ENCODE data around the gene TRIM66.

TRIM66 gene

DNA sequence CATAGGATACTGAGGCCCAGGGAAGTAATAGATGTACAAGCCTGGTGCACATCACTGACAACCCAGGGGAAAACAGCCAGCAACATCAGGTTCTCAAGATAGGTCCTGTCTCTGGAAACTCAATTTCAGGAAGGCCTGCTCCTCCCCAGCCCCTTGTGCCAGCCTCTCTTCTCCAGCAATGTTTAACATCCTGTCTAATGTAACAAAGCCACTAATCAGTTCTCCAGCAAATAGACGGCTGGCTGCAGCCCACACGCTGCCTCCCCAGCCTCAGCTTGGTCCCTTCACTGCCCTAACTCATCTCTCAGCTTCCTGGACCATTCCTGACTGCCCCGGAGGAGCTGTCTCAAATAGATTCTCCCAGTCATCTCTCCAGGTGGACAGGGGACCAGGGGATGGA lies 37.9 kb upstream of the TRIM66 start:
- DNase-seq (ENCODE audit: low read depth) = no peak
- H3K4me3 ChIP-seq (ENCODE audit: control insufficient read depth, low read depth, low read length) = no peak overlapping the region
- TF ChIP-seq, protein P1, sequence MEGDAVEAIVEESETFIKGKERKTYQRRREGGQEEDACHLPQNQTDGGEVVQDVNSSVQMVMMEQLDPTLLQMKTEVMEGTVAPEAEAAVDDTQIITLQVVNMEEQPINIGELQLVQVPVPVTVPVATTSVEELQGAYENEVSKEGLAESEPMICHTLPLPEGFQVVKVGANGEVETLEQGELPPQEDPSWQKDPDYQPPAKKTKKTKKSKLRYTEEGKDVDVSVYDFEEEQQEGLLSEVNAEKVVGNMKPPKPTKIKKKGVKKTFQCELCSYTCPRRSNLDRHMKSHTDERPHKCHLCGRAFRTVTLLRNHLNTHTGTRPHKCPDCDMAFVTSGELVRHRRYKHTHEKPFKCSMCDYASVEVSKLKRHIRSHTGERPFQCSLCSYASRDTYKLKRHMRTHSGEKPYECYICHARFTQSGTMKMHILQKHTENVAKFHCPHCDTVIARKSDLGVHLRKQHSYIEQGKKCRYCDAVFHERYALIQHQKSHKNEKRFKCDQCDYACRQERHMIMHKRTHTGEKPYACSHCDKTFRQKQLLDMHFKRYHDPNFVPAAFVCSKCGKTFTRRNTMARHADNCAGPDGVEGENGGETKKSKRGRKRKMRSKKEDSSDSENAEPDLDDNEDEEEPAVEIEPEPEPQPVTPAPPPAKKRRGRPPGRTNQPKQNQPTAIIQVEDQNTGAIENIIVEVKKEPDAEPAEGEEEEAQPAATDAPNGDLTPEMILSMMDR (conservative IDR thresholded peaks at IDR 0.05; ENCODE audit: control insufficient read depth, insufficient read depth, low read depth, low read length) = no peak

DNA sequence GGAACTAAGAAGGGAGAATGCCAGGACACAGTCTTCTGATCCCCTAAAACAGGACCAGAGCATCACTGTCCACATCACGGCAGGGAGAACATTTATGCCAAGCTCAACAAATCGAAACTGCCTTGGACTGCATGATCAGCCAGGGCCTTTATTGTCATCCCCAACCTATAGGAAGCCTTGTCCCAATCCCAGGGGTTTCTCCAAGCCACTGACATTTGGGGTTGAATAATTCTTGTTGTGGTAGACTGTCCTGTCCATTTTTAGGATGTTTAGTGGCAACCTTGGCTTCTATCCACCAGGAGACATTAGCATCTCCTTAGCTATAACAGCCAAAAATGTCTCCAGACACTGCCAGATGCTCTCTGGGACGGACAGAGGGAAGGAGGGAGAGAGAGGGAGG lies 37.3 kb upstream of the TRIM66 start:
- no peak for DNase-seq (ENCODE audit: low read depth)
- no peak overlapping the region for H3K4me3 ChIP-seq (ENCODE audit: control insufficient read depth, low read depth, low read length)
- TF ChIP-seq, protein P1 (conservative IDR thresholded peaks at IDR 0.05; ENCODE audit: control insufficient read depth, insufficient read depth, low read depth, low read length) = no peak

- H3K4me3 ChIP-seq (ENCODE audit: control insufficient read depth, low read depth, low read length) = no peak overlapping the region
- TF ChIP-seq, protein P1 (conservative IDR thresholded peaks at IDR 0.05; ENCODE audit: control insufficient read depth, insufficient read depth, low read depth, low read length) = no peak
- peak; percentile 97 for DNase-seq (ENCODE audit: low read depth)
These were observed 36.8 kb upstream of the TRIM66 start for GRCh38 chr11:8719211-8719649.

GRCh38 chr11:8717876-8718753 lies 35.6 kb upstream of the TRIM66 start:
- peak; percentile 88 for DNase-seq (ENCODE audit: low read depth)
- peak overlapping the region; percentile 3 for H3K4me3 ChIP-seq (ENCODE audit: control insufficient read depth, low read depth, low read length)
- TF ChIP-seq, protein P1 (conservative IDR thresholded peaks at IDR 0.05; ENCODE audit: control insufficient read depth, insufficient read depth, low read depth, low read length) = no peak

DNA sequence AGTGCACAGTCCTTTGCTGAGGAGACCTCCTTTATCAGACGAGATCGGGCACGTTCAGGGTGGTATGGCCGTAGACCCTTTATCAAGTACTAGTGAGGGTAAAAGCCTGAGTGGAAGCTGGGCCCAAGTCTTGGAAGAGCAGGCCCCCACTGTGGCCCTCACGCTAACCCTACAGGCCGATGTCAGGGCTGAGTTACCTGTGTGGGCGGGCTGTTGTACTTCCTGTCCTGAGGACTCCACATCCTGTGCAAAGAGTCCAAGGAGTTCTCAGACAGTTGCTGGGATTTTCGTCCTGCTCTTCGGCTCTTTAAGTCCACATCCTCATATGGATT lies 35.0 kb upstream of the TRIM66 start:
- TF ChIP-seq, protein P1 (conservative IDR thresholded peaks at IDR 0.05; ENCODE audit: control insufficient read depth, insufficient read depth, low read depth, low read length) = no peak
- no peak overlapping the region for H3K4me3 ChIP-seq (ENCODE audit: control insufficient read depth, low read depth, low read length)
- DNase-seq (ENCODE audit: low read depth) = no peak

DNA sequence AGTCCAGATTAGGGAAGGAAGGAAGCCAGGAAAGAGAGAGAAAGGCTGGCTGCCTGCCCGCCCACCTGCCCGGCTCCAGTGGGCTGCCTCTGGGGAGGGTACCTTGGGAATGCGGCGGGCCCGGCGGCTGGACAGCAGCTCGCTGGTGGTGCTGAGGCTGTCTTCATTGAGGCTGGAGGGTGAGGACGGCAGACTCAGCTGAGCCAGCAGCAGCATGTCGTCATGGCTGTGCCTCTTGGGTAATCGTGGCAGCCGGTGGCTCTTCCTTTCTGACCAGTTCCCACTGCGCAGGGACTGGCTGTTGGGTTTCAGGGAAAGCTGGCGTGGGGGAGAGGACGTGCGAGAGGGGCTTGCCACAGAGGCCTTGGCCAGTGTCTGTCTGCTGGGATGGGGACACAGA lies 33.0 kb upstream of the TRIM66 start:
- no peak overlapping the region for H3K4me3 ChIP-seq (ENCODE audit: control insufficient read depth, low read depth, low read length)
- DNase-seq (ENCODE audit: low read depth) = no peak
- TF ChIP-seq, protein P1 (conservative IDR thresholded peaks at IDR 0.05; ENCODE audit: control insufficient read depth, insufficient read depth, low read depth, low read length) = no peak

Data from fibroblast of mammary gland (primary cell).